Thoracic aorta (tissue), 2 donors: Measurements from ENCODE around the gene THADA. TPM values are rescaled to one million over a fixed set of nuclear protein-coding genes. Genes with fewer than 3 reads are reported as not detected.

ENCODE experiments used
- ATAC-seq: fragments of 150-250 bp; one replicate; pipeline ENCODE4 v1.8.0; 2017; ENCODE audit warnings: low read depth; ENCODE audit not compliant: insufficient number of reproducible peaks, low FRiP score
- DNase-seq: peaks from one replicate; pipeline ENCODE4 v3.0.0-alpha.2; 2020; ENCODE audit warnings: low spot score
- H3K27ac ChIP-seq, 2 donors: fragments of 200-600 bp; sonication (generic); 1 replicate in 1 of 2; 2 replicates in 1 of 2; pipeline ENCODE4 v1.5.1; 2016; ENCODE audit warnings: mild to moderate bottlenecking in 2 of 2, moderate library complexity in 2 of 2
- H3K27me3 ChIP-seq: fragments of 200-600 bp; sonication (generic); replicated peaks from 2 replicates; pipeline ENCODE4 v1.6.0; 2016; ENCODE audit warnings: mild to moderate bottlenecking; ENCODE audit not compliant: insufficient read depth
- H3K36me3 ChIP-seq: fragments of 200-600 bp; sonication (generic); one replicate; pipeline ENCODE4 v1.5.1; 2016
- H3K4me1 ChIP-seq, 2 donors: fragments of 200-600 bp; sonication (generic); 1 replicate in 1 of 2; 2 replicates in 1 of 2; pipeline versions ENCODE4 v1.5.1 to v1.6.0; 2016; ENCODE audit warnings: low read depth in 2 of 2, mild to moderate bottlenecking in 1 of 2; ENCODE audit not compliant: control insufficient read depth in 1 of 2
- H3K4me3 ChIP-seq: fragments of 200-600 bp; sonication (generic); 2 replicates; pipeline ENCODE4 v1.5.1; 2016; ENCODE audit warnings: mild to moderate bottlenecking
- H3K9me3 ChIP-seq: fragments of 200-600 bp; sonication (generic); 2 replicates; pipeline ENCODE4 v1.5.1; 2016
- total RNA-seq, 2 donors: library from RNA; depleted of rRNA; stranded (reverse); fragments of >200 nt; gene quantifications; one replicate each; pipeline versions ENCODE4 v1.1.0 to v1.2.3, GENCODE V29; 2016
- TF ChIP-seq, protein P1 (sequence below): fragments of 200-600 bp; sonication (generic); IDR thresholded peaks from one replicate; pipeline ENCODE4 v1.5.1; 2019; ENCODE audit warnings: antibody characterized with exemption

Gene THADA
- total RNA-seq, 2 donors from 2014 or later, result 33.3 to 46.6 TPM

DNA sequence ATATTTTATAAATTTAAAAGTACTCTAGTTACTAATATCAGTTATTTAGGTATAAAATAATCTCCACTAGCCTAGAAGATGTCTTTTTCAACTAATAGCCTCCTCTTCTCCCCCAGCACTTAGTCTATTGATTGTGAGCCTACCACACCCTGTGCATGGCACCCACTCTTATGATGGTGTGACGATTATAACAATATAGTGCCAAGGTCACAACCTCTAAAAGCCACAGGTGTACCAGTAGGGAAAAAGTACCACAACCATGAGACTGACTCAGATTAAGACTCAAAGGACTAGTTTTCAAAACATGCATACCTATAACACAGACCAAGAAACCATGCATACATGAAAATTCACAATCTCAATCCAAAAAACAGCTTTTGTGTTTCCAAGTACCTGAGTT is 27.6 kb downstream of the THADA start:
- H3K4me3 ChIP-seq, result no peak overlapping the region
- peaks cover 26% of the 10 kb centered on the region for H3K36me3 ChIP-seq
- no peak for ATAC-seq
- no peaks in the 10 kb centered on the region for H3K9me3 ChIP-seq
- DNase-seq, result no peak
- no peaks in the 10 kb centered on the region for H3K27me3 ChIP-seq
- no peak overlapping the region for H3K27ac ChIP-seq
- no peaks in the 10 kb centered on the region for H3K4me1 ChIP-seq
- TF ChIP-seq, protein P1, sequence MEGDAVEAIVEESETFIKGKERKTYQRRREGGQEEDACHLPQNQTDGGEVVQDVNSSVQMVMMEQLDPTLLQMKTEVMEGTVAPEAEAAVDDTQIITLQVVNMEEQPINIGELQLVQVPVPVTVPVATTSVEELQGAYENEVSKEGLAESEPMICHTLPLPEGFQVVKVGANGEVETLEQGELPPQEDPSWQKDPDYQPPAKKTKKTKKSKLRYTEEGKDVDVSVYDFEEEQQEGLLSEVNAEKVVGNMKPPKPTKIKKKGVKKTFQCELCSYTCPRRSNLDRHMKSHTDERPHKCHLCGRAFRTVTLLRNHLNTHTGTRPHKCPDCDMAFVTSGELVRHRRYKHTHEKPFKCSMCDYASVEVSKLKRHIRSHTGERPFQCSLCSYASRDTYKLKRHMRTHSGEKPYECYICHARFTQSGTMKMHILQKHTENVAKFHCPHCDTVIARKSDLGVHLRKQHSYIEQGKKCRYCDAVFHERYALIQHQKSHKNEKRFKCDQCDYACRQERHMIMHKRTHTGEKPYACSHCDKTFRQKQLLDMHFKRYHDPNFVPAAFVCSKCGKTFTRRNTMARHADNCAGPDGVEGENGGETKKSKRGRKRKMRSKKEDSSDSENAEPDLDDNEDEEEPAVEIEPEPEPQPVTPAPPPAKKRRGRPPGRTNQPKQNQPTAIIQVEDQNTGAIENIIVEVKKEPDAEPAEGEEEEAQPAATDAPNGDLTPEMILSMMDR, result no peak

DNA sequence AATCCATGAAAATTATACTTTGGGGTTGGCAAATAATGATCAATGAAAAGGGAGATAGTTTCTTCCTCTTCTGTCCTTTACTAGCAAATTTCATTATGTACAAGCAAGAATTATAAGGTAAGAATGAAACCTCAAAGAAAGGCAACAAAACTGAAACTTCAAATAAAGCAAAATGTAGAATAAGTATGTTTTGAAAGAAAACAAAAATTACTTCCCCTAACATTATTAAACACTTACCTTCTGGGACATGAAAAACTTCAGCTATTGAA is 29.4 kb downstream of the THADA start:
- ATAC-seq, result no peak
- Histone ChIP-seq H3K9me3 (no peaks in the 10 kb centered on the region), H3K36me3 (peaks cover 13% of the 10 kb centered on the region), H3K4me1 (no peaks in the 10 kb centered on the region), H3K27ac (no peak overlapping the region), H3K27me3 (no peaks in the 10 kb centered on the region), H3K4me3 (no peak overlapping the region)
- no peak for DNase-seq
- TF ChIP-seq, protein P1, result no peak

DNA sequence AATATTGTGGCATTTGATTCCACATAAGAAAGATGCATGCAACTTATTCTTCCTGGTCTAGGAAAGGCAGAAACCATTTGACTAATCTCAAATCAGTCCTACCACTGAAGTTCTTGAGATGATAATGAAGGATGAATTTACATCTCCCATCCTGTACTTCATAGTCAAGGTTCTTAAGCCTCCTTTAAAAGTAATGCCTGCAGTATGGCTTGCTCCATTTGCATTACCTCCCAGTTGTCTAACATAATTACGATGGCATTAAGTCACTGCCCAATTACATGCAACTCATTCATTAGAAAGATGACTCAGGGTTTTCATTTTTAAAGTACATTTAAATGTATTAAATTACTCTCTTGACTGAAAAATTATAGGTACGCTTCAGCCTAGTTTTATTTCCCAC is 32.2 kb downstream of the THADA start:
- H3K4me3 ChIP-seq, result no peak overlapping the region
- no peaks in the 10 kb centered on the region for H3K4me1 ChIP-seq
- no peaks in the 10 kb centered on the region for H3K36me3 ChIP-seq
- TF ChIP-seq, protein P1, result no peak
- H3K9me3 ChIP-seq, result no peaks in the 10 kb centered on the region
- no peaks in the 10 kb centered on the region for H3K27me3 ChIP-seq
- DNase-seq (no peak), ATAC-seq (no peak)
- H3K27ac ChIP-seq, result no peak overlapping the region

DNA sequence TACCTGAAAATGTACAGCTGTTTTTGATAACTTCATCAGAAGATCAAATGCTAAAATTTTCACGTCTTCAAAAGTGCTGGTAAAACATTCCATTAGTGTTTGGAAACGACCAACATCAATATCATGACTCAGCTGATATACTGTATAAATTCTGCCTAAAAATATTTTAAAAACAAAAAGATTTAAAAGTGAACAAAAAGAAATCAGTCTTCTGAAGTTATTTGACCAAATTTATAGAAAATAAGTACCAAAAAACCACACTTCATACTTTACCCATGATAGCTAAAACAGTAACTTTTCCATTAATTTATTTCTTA is 35.6 kb downstream of the THADA start:
- no peak overlapping the region for H3K4me3 ChIP-seq
- H3K27ac ChIP-seq, result no peak overlapping the region
- H3K27me3 ChIP-seq, result no peaks in the 10 kb centered on the region
- DNase-seq (no peak), ATAC-seq (no peak)
- H3K9me3 ChIP-seq, result no peaks in the 10 kb centered on the region
- TF ChIP-seq, protein P1, result no peak
- H3K4me1 ChIP-seq, result no peaks in the 10 kb centered on the region
- H3K36me3 ChIP-seq, result peaks cover 9% of the 10 kb centered on the region

DNA sequence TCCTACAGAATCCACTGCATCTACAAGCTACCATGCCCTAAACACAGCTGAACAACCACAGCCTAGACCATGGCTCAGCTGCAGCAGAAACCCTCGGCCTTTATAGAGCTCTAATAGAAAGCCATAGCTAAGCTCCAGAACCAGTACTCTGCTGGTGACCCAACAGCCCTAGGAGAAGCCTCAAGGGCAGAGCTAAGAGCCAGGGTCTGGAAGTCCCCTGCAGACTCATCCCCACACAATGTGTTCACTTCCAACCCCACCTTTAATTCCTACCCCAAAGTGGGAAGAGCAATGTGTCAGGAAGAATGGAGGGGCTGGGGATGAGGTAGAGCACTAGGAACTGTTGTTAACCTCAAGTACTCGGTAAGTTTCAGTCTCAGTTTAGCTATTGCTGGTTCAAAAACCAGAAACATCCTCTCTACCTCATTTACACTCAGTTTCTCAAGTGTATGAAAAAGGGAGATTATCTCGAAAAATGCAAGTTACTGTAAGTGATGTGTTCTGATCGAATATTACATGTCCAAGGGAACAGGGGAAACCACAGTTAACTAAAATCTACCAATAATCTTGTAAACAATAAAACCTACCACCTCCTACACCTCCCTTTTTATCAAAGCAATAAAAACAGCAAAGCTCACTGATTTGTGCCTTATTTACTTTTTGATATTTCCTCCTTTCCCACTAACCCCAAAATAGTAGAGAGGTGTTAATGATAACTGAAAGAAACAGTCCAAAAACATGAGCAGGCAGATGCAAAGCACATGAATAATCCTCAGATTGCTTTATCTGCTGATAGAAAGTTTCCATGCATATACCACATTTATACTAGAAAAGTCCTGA is 36.2 kb downstream of the THADA start:
- Histone ChIP-seq H3K36me3 (peaks cover 13% of the 10 kb centered on the region), H3K27me3 (no peaks in the 10 kb centered on the region), H3K27ac (no peak overlapping the region), H3K4me3 (no peak overlapping the region), H3K4me1 (no peaks in the 10 kb centered on the region), H3K9me3 (no peaks in the 10 kb centered on the region)
- TF ChIP-seq, protein P1, result no peak
- DNase-seq (no peak), ATAC-seq (no peak)
